Measurements from ENCODE around the gene FMO1. TPM values are rescaled to one million over a fixed set of nuclear protein-coding genes. Genes with fewer than 3 reads are reported as not detected.

Gene FMO1, protein sequence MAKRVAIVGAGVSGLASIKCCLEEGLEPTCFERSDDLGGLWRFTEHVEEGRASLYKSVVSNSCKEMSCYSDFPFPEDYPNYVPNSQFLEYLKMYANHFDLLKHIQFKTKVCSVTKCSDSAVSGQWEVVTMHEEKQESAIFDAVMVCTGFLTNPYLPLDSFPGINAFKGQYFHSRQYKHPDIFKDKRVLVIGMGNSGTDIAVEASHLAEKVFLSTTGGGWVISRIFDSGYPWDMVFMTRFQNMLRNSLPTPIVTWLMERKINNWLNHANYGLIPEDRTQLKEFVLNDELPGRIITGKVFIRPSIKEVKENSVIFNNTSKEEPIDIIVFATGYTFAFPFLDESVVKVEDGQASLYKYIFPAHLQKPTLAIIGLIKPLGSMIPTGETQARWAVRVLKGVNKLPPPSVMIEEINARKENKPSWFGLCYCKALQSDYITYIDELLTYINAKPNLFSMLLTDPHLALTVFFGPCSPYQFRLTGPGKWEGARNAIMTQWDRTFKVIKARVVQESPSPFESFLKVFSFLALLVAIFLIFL
- total RNA-seq (not detected in 2 replicates), polyA plus RNA-seq (0.48 TPM in 2 replicates), polyA minus RNA-seq (0.26 and 0.29 TPM in 2 replicates)
- 1.1 TPM for total RNA-seq (2013)

DNA sequence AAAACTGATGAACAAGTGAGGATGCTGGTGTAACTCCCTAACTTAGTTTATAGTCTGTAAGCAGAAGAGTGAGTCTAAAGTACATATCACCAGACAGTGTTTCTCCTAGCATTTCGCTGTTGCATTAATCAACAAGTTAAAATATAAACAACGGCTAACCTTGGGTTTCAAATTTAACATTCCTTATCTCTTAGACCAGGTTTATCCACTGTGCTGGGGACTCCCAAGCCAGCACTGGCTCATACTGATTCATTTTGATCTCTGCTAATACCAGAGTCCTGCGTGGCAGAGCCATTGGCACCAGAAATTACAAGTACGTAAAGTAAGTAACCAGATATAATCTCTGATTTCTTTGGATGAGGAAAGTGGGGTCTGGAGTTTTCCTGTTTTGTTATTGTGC lies at the start of gene FMO1:
Gene FMO1 (plus strand): TSS at position 193 of the 400 bp plus-strand sequence. CDS start 9,594 bp downstream, outside the sequence.
- peaks cover 0 to 7% (median 1%) of the 10 kb centered on the region in 4 experiments for H3K27me3 ChIP-seq (replicated peaks in 1 of 4; ENCODE audit: control extremely low read depth in 1 of 4, control insufficient read depth in 3 of 4, insufficient read depth in 4 of 4, low read length in 3 of 4)
- CTCF ChIA-PET = interaction anchor here (10.5 kb wide), 1 partner anchor 67 kb away, joined by 144 read pairs; the partner anchor contains the start of gene FMO4
- Mint-ChIP-seq H3K27me3 (peaks cover 23% of the 10 kb centered on the region), H3K4me1 (peaks cover 22% of the 10 kb centered on the region), H3K9me3 (ENCODE audit: insufficient read depth) (no peaks in the 10 kb centered on the region), H3K27ac (no peak within 1 kb of the TSS), H3K4me3 (no peak within 1 kb of the TSS)
- no peak within 1 kb of the TSS for H3K27ac ChIP-seq (ENCODE audit: low read length in 2 of 2)
- no peaks in the 10 kb centered on the region for H4K20me1 ChIP-seq (ENCODE audit: control insufficient read depth, insufficient read depth, low read length, poor library complexity, severe bottlenecking)
- no peak within 1 kb of the TSS for H3K9ac ChIP-seq (ENCODE audit: low read length)
- no peaks in the 10 kb centered on the region for H3K9me3 ChIP-seq (ENCODE audit: control extremely low read depth in 1 of 3, control insufficient read depth in 2 of 3, insufficient read depth in 1 of 3, low read length in 2 of 3)
- H3K4me3 ChIP-seq (ENCODE audit: control extremely low read depth in 1 of 5, extremely low read depth in 1 of 5, insufficient read depth in 1 of 5, low read depth in 2 of 5, low read length in 4 of 5) = no peak within 1 kb of the TSS
- H2AFZ ChIP-seq (ENCODE audit: insufficient read depth, low read depth, low read length, poor library complexity, severe bottlenecking) = no peak within 1 kb of the TSS
- H3K36me3 ChIP-seq (replicated peaks in 1 of 2; ENCODE audit: control extremely low read depth in 1 of 2, control insufficient read depth in 1 of 2, extremely low read depth in 1 of 2, insufficient read depth in 2 of 2, low read length in 1 of 2) = no peaks in the 10 kb centered on the region
- WGBS (ENCODE audit: insufficient coverage) = 90% methylated on average over 2 of the region's 4 CpGs
- TF ChIP-seq EZH2 (IDR thresholded peaks at IDR 0.05; ENCODE audit: borderline replicate concordance, insufficient read depth, low read depth, low read length, poor library complexity, severe bottlenecking) = no peak
- TF ChIP-seq, protein P1, sequence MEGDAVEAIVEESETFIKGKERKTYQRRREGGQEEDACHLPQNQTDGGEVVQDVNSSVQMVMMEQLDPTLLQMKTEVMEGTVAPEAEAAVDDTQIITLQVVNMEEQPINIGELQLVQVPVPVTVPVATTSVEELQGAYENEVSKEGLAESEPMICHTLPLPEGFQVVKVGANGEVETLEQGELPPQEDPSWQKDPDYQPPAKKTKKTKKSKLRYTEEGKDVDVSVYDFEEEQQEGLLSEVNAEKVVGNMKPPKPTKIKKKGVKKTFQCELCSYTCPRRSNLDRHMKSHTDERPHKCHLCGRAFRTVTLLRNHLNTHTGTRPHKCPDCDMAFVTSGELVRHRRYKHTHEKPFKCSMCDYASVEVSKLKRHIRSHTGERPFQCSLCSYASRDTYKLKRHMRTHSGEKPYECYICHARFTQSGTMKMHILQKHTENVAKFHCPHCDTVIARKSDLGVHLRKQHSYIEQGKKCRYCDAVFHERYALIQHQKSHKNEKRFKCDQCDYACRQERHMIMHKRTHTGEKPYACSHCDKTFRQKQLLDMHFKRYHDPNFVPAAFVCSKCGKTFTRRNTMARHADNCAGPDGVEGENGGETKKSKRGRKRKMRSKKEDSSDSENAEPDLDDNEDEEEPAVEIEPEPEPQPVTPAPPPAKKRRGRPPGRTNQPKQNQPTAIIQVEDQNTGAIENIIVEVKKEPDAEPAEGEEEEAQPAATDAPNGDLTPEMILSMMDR (IDR thresholded peaks at IDR 0.05) = no peak
- POLR2A ChIA-PET = no interaction called here
- ATAC-seq (ENCODE audit: low read depth) (no peak), DNase-seq (no peak)
- peaks cover 14 to 19% of the 10 kb centered on the region in 2 donors for H3K4me1 ChIP-seq (ENCODE audit: control insufficient read depth in 2 of 2, insufficient read depth in 2 of 2, low read length in 2 of 2)
- H3K79me2 ChIP-seq (ENCODE audit: control insufficient read depth, insufficient read depth, low read length) = no peaks in the 10 kb centered on the region
- intact Hi-C loops (cut with micrococcal nuclease) = no loop called here
- H3K4me2 ChIP-seq (replicated peaks; ENCODE audit: low read depth, low read length, poor library complexity, severe bottlenecking) = no peak within 1 kb of the TSS

DNA sequence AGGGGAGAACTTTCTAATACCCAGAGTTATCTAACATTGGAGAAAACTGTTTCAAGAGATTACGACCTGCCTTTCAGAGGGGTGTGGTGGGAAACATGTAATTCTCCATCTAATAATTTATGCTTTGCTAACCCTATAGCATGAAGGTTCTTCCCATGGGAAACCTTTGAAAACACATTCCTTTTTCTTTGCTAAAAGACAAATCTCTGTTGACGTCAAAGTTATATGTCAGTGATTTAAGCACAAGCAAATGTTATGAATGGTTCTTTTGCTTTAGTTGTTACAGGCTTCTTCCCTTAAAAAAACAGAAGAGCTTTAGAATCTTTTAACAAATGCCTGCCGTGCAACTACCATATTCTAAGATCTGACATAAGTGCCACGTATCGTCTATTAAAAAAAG lies 44.0 kb upstream of the FMO1 start:
- Histone ChIP-seq H3K36me3 (replicated peaks in 1 of 2; ENCODE audit: control extremely low read depth in 1 of 2, control insufficient read depth in 1 of 2, extremely low read depth in 1 of 2, insufficient read depth in 2 of 2, low read length in 1 of 2) (no peaks in the 10 kb centered on the region), H3K9me3 (ENCODE audit: control extremely low read depth in 1 of 3, control insufficient read depth in 2 of 3, insufficient read depth in 1 of 3, low read length in 2 of 3) (no peaks in the 10 kb centered on the region), H3K4me3 (ENCODE audit: control extremely low read depth in 1 of 5, extremely low read depth in 1 of 5, insufficient read depth in 1 of 5, low read depth in 2 of 5, low read length in 4 of 5) (no peak overlapping the region), H3K27me3 (replicated peaks in 1 of 4; ENCODE audit: control extremely low read depth in 1 of 4, control insufficient read depth in 3 of 4, insufficient read depth in 4 of 4, low read length in 3 of 4) (peaks cover 0 to 2% (median 1%) of the 10 kb centered on the region in 4 experiments), H3K4me1 (ENCODE audit: control insufficient read depth in 2 of 2, insufficient read depth in 2 of 2, low read length in 2 of 2) (no peaks in the 10 kb centered on the region), H3K9ac (ENCODE audit: low read length) (no peak overlapping the region), H4K20me1 (ENCODE audit: control insufficient read depth, insufficient read depth, low read length, poor library complexity, severe bottlenecking) (no peaks in the 10 kb centered on the region), H3K4me2 (replicated peaks; ENCODE audit: low read depth, low read length, poor library complexity, severe bottlenecking) (no peak overlapping the region), H3K79me2 (ENCODE audit: control insufficient read depth, insufficient read depth, low read length) (no peaks in the 10 kb centered on the region), H3K27ac (ENCODE audit: low read length in 2 of 2) (no peak overlapping the region), H2AFZ (ENCODE audit: insufficient read depth, low read depth, low read length, poor library complexity, severe bottlenecking) (no peak overlapping the region)
- intact Hi-C loops (cut with micrococcal nuclease) = no loop called here
- CTCF ChIA-PET = no interaction called here
- DNase-seq = no peak
- Mint-ChIP-seq H3K9me3 (ENCODE audit: insufficient read depth) (no peaks in the 10 kb centered on the region), H3K4me1 (no peaks in the 10 kb centered on the region), H3K27ac (no peak overlapping the region), H3K27me3 (peaks cover 23% of the 10 kb centered on the region), H3K4me3 (no peak overlapping the region)
- ATAC-seq (ENCODE audit: low read depth) = no peak
- POLR2A ChIA-PET = no interaction called here
- 80% methylated on average over 1 of the region's 5 CpGs for WGBS (ENCODE audit: insufficient coverage)
- TF ChIP-seq, protein P1 (IDR thresholded peaks at IDR 0.05) = no peak
- no peak for TF ChIP-seq EZH2 (IDR thresholded peaks at IDR 0.05; ENCODE audit: borderline replicate concordance, insufficient read depth, low read depth, low read length, poor library complexity, severe bottlenecking)

Data from B cell (primary cell).